ENCODE data around the gene ZNF273. TPM values are rescaled to one million over a fixed set of nuclear protein-coding genes. Genes with fewer than 3 reads are reported as not detected.
A peak's percentile ranks its signal among the peaks of the same experiment; 100 is the strongest.

Gene ZNF273
- polyA plus RNA-seq, 1 of the 3 experiments (the other 2 are of a cell fraction): 2.3 TPM

DNA sequence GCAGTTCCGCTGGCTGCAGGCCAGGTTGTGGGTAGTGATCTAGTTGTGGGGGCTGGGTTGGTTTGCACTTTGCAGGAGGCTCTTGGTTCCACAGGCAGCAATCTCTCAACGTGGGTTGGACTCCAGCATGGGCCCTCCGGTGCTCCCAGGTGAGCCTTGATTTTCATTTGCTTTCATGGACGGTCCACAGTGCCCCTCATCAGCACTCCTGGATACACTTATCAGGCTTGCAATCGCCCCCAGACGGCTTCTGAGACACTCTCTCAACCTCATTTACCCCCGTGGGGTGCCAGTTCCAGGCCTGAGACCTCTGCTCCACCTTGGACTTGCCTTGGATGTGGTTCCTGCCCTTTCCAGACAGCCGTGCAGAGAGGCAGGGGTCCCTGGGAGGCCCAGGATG lies 31.3 kb upstream of the ZNF273 start:
- Histone ChIP-seq H3K36me3 (replicated peaks in 1 of 2; ENCODE audit: control insufficient read depth in 1 of 2, insufficient read depth in 2 of 2, low read length in 1 of 2) (no peaks in the 10 kb centered on the region), H3K4me1 (ENCODE audit: control insufficient read depth in 1 of 2, insufficient read depth in 2 of 2, low read depth in 1 of 2, low read length in 1 of 2) (peaks cover 0 to under 1% of the 10 kb centered on the region in 2 experiments; a peak in 1 of 4 replicates), H2AFZ (ENCODE audit: low read depth) (no peak overlapping the region), H3K9me2 (no peaks in the 10 kb centered on the region), H4K20me1 (ENCODE audit: insufficient read depth) (no peaks in the 10 kb centered on the region), H3F3A (replicated peaks; ENCODE audit: insufficient read depth) (no peaks in the 10 kb centered on the region), H3K4me3 (ENCODE audit: low read depth in 2 of 2, low read length in 1 of 2) (no peak overlapping the region), H3K27ac (ENCODE audit: low read depth in 2 of 2, low read length in 1 of 2) (no peak overlapping the region), H3K4me2 (no peak overlapping the region), H3K27me3 (ENCODE audit: insufficient read depth) (peaks cover 9% of the 10 kb centered on the region; the same call in 1 of the 2 replicates), H3K79me2 (ENCODE audit: insufficient read depth) (no peaks in the 10 kb centered on the region), H3K9me3 (no peaks in the 10 kb centered on the region), H3K9ac (no peak overlapping the region)
- TF ChIP-seq RAD21 (IDR thresholded peaks at IDR 0.05; ENCODE audit: low read length) (no peak), MXI1 (IDR thresholded peaks at IDR 0.05; ENCODE audit: low read depth, low read length) (no peak), JUND (IDR thresholded peaks at IDR 0.05) (no peak), CHD2 (IDR thresholded peaks at IDR 0.05; ENCODE audit: low read length, partially characterized antibody) (no peak), RCOR1 (IDR thresholded peaks at IDR 0.05; ENCODE audit: low read length) (no peak), MAX (IDR thresholded peaks at IDR 0.05; ENCODE audit: low read depth) (no peak), ELF1 (IDR thresholded peaks at IDR 0.05) (no peak), TAF1 (IDR thresholded peaks at IDR 0.05; ENCODE audit: borderline replicate concordance, low read depth, low read length) (no peak), GATA2 (CRISPR knock-in tag; IDR thresholded peaks at IDR 0.05) (no peak)
- 39% methylated on average over 8 of the region's 8 CpGs for WGBS (ENCODE audit: low lambda C conversion rate)
- peak; percentile 4 for DNase-seq
- ChIA-PET POLR2A (no interaction called here), CTCF (no interaction called here)

DNA sequence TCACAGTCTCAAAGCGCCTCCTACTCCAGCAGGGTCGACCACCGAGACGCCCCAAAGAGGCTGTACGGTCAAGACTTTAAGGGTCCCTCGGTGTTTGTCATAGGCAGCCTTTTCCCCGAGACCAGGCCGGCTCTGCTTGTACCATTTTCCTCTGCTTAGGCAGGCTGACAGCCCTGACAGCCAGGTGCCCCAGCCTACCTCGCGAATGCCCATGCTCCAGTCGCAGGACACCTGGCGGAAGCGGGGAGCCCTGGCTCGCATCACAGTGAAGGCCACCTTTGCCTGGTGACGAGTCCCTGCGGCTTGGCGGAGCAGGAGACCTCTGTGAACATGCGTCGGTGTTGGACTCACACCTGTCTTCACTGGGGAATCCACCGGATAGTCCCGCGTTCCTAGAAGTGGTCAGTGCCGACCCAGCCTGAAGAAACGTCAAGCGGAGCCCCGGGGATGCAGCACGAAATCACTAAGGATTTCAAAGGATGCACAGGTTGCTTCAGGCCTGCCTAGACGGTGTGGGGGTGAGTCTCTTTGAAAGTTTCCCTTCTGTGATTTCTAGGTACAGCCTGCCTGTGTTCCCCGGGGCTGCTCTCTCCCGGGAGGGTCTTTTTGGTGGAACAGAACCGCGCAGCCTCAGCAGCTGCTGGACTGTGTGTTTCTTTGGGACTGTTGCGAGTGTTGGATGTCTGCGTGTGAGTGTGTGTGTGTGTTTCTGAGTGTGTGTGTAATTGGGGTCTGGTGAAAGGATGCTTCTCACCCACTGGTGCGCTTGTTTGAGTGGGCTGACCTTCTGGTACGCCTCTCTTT lies 30.5 kb upstream of the ZNF273 start:
- Histone ChIP-seq H3K27me3 (ENCODE audit: insufficient read depth) (peaks cover 9% of the 10 kb centered on the region; the same call in 1 of the 2 replicates), H3K27ac (ENCODE audit: low read depth in 2 of 2, low read length in 1 of 2) (no peak overlapping the region), H3K9me3 (no peaks in the 10 kb centered on the region), H3K9ac (no peak overlapping the region), H3K79me2 (ENCODE audit: insufficient read depth) (no peaks in the 10 kb centered on the region), H3K36me3 (replicated peaks in 1 of 2; ENCODE audit: control insufficient read depth in 1 of 2, insufficient read depth in 2 of 2, low read length in 1 of 2) (no peaks in the 10 kb centered on the region), H3K4me2 (no peak overlapping the region), H3F3A (replicated peaks; ENCODE audit: insufficient read depth) (no peaks in the 10 kb centered on the region), H4K20me1 (ENCODE audit: insufficient read depth) (no peaks in the 10 kb centered on the region), H3K9me2 (no peaks in the 10 kb centered on the region), H3K4me1 (ENCODE audit: control insufficient read depth in 1 of 2, insufficient read depth in 2 of 2, low read depth in 1 of 2, low read length in 1 of 2) (peaks cover 0 to 6% of the 10 kb centered on the region in 2 experiments; a peak in 1 of 4 replicates), H2AFZ (ENCODE audit: low read depth) (no peak overlapping the region), H3K4me3 (ENCODE audit: low read depth in 2 of 2, low read length in 1 of 2) (no peak overlapping the region)
- POLR2A ChIA-PET: no interaction called here
- 60% methylated on average over 33 of the region's 36 CpGs for WGBS (ENCODE audit: low lambda C conversion rate)
- CTCF ChIA-PET: no interaction called here
- TF ChIP-seq TEAD4 (IDR thresholded peaks at IDR 0.05; ENCODE audit: borderline replicate concordance, insufficient read depth): no peak
- TF ChIP-seq, protein P1, sequence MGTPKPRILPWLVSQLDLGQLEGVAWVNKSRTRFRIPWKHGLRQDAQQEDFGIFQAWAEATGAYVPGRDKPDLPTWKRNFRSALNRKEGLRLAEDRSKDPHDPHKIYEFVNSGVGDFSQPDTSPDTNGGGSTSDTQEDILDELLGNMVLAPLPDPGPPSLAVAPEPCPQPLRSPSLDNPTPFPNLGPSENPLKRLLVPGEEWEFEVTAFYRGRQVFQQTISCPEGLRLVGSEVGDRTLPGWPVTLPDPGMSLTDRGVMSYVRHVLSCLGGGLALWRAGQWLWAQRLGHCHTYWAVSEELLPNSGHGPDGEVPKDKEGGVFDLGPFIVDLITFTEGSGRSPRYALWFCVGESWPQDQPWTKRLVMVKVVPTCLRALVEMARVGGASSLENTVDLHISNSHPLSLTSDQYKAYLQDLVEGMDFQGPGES (IDR thresholded peaks at IDR 0.05; ENCODE audit: low read depth, low read length): no peak
- TF ChIP-seq MXI1 (IDR thresholded peaks at IDR 0.05; ENCODE audit: low read depth, low read length): no peak
- TF ChIP-seq RAD21 (IDR thresholded peaks at IDR 0.05; ENCODE audit: low read length): no peak
- TF ChIP-seq TAF1 (IDR thresholded peaks at IDR 0.05; ENCODE audit: borderline replicate concordance, low read depth, low read length): no peak
- no peak for TF ChIP-seq MAX (IDR thresholded peaks at IDR 0.05; ENCODE audit: low read depth)
- peak; percentile 9 for DNase-seq

Data from SK-N-SH (cell line).